SK-MEL-5 (cell line): Measurements from ENCODE around the gene FXN. TPM values are rescaled to one million over a fixed set of nuclear protein-coding genes. Genes with fewer than 3 reads are reported as not detected.
A peak's percentile ranks its signal among the peaks of the same experiment; 100 is the strongest.
"Not testable (repeated sequence)": the region's sequence is repeated elsewhere in the genome, so short reads cannot be mapped to it uniquely, and the experiment has no call there.

Experiments
- DNase-seq: peaks from one replicate; pipeline ENCODE4 v3.0.0-alpha.2; 2016; ENCODE audit warnings: low read depth, low spot score
- in situ Hi-C: cut with HindIII; loops from 2 replicates; pipeline ENCODE4 v1.10.0; 2016; ENCODE audit warnings: low sequenced_read_pairs, high pct_unique_total_duplicates, low pct_unique_long_range_greater_than_20kb
- polyA plus RNA-seq, 2 experiments: library from polyadenylated mRNA; depleted of rRNA; stranded (reverse); fragments of >200 nt; gene quantifications; 2 replicates each; pipeline ENCODE4 v1.2.3, GENCODE V29; 2015
- total RNA-seq: library from RNA; depleted of rRNA; stranded (reverse); fragments of >200 nt; shearing (Covaris generic); gene quantifications from 2 replicates; pipeline ENCODE4 v1.2.3, GENCODE V29; 2014; rRNA removed

The FXN gene
- total RNA-seq: 6.8 and 14.2 TPM in 2 replicates
- polyA plus RNA-seq (2015; cell fraction: cytosol; rRNA removed): 35.7 and 51.7 TPM in 2 replicates
- 4.1 and 11.1 TPM in 2 replicates for polyA plus RNA-seq (2015; cell fraction: nucleus; rRNA removed)

- in situ Hi-C loops: no loop called here
- peak; percentile 79 for DNase-seq
Measured at GRCh38 chr9:69035438-69036308, at the start of gene FXN. Gene FXN, plus strand, starts transcription at chr9:69035752. Its CDS starts 31 bp downstream, at chr9:69035783.

- DNase-seq, in situ Hi-C loops: not testable (repeated sequence)
Measured at GRCh38 chr9:68986949-68987348, 48.6 kb upstream of the FXN start.

GRCh38 chr9:68991457-68991856 lies 44.1 kb upstream of the FXN start:
- in situ Hi-C loops: no loop called here
- no peak for DNase-seq

GRCh38 chr9:68995776-68996175 lies 39.8 kb upstream of the FXN start:
- in situ Hi-C loops: no loop called here
- no peak for DNase-seq

- in situ Hi-C loops: no loop called here
- no peak for DNase-seq
Measured at GRCh38 chr9:68996462-68996861, 39.1 kb upstream of the FXN start.

- no peak for DNase-seq
- in situ Hi-C loops: no loop called here
Measured at GRCh38 chr9:68997666-68998065, 37.9 kb upstream of the FXN start.

- in situ Hi-C loops: no loop called here
- peak; percentile 23 for DNase-seq
Measured at GRCh38 chr9:68998385-68998784, 37.2 kb upstream of the FXN start.

GRCh38 chr9:68998812-68999211 lies 36.7 kb upstream of the FXN start:
- no peak for DNase-seq
- in situ Hi-C loops: no loop called here

GRCh38 chr9:68999393-69000105 lies 36.0 kb upstream of the FXN start:
- peak; percentile 91 for DNase-seq
- in situ Hi-C loops: no loop called here

GRCh38 chr9:69001921-69002320 lies 33.6 kb upstream of the FXN start:
- DNase-seq: no peak
- in situ Hi-C loops: no loop called here

GRCh38 chr9:69003051-69003450 lies 32.5 kb upstream of the FXN start:
- no peak for DNase-seq
- in situ Hi-C loops: no loop called here

- no peak for DNase-seq
- in situ Hi-C loops: no loop called here
Measured at GRCh38 chr9:69004836-69005235, 30.7 kb upstream of the FXN start.

GRCh38 chr9:69009708-69010107 lies 25.8 kb upstream of the FXN start:
- no peak for DNase-seq
- in situ Hi-C loops: no loop called here

GRCh38 chr9:69012696-69013381 lies 22.7 kb upstream of the FXN start:
- DNase-seq: no peak
- in situ Hi-C loops: no loop called here

GRCh38 chr9:69013382-69013727 lies 22.2 kb upstream of the FXN start:
- no peak for DNase-seq
- in situ Hi-C loops: no loop called here

- in situ Hi-C loops: no loop called here
- DNase-seq: no peak
Measured at GRCh38 chr9:69014013-69014412, 21.5 kb upstream of the FXN start, which contains the start of gene PRKACG. Gene PRKACG, minus strand, starts transcription at chr9:69014113. Its CDS starts 21 bp downstream, at chr9:69014092.

- DNase-seq: no peak
- in situ Hi-C loops: no loop called here
Measured at GRCh38 chr9:69016191-69017096, 19.1 kb upstream of the FXN start.
